Astrocyte (in vitro differentiated cells and primary cell): ENCODE data around the gene LSP1. TPM values are rescaled to one million over a fixed set of nuclear protein-coding genes. Genes with fewer than 3 reads are reported as not detected.

Experiments used
- DNase-seq: peaks from one replicate; pipeline ENCODE4 v3.0.0-alpha.2; 2010; ENCODE audit warnings: low read depth
- FAIRE-seq: peaks from 2 replicates; lab custom pipeline; 2011; peaks lifted over from hg19 to GRCh38; lab: Jason Lieb, UNC
- H2AFZ ChIP-seq: 2 replicates; pipeline ENCODE4 v1.6.0; 2012; ENCODE audit warnings: low read depth, low read length, inconsistent platforms
- H3K27ac ChIP-seq: 2 replicates; pipeline ENCODE4 v1.5.1; 2011; ENCODE audit warnings: low read depth, low read length, inconsistent platforms
- H3K27me3 ChIP-seq: 2 replicates; pipeline ENCODE4 v1.6.0; 2011; ENCODE audit warnings: low read length, inconsistent platforms; ENCODE audit not compliant: insufficient read depth
- H3K36me3 ChIP-seq: 2 replicates; pipeline ENCODE4 v1.5.1; 2011; ENCODE audit warnings: low read length, inconsistent platforms; ENCODE audit not compliant: insufficient read depth
- H3K4me1 ChIP-seq: 2 replicates; pipeline ENCODE4 v1.5.1; 2011; ENCODE audit warnings: low read length, inconsistent platforms; ENCODE audit not compliant: insufficient read depth
- H3K4me2 ChIP-seq: 2 replicates; pipeline ENCODE4 v1.6.0; 2012; ENCODE audit warnings: low read length, inconsistent platforms
- H3K4me3 ChIP-seq: 2 replicates; pipeline ENCODE4 v1.5.1; 2011; ENCODE audit warnings: low read depth, mild to moderate bottlenecking, low read length, inconsistent platforms; ENCODE audit not compliant: insufficient read depth
- H3K79me2 ChIP-seq: 2 replicates; pipeline ENCODE4 v1.6.0; 2012; ENCODE audit warnings: mild to moderate bottlenecking, low read length, inconsistent platforms; ENCODE audit not compliant: insufficient read depth
- H3K9ac ChIP-seq: 2 replicates; pipeline ENCODE4 v1.6.0; 2012; ENCODE audit warnings: mild to moderate bottlenecking, low read length, inconsistent platforms
- H3K9me3 ChIP-seq: 2 replicates; pipeline ENCODE4 v1.5.1; 2012; ENCODE audit warnings: low read depth, mild to moderate bottlenecking, low read length, inconsistent platforms; ENCODE audit not compliant: insufficient read depth
- H4K20me1 ChIP-seq: 2 replicates; pipeline ENCODE4 v1.6.0; 2012; ENCODE audit warnings: low read length, inconsistent platforms; ENCODE audit not compliant: insufficient read depth
- H3K27ac Mint-ChIP-seq: one replicate; pipeline ENCODE4 v1.8.0; 2021; ENCODE audit warnings: mild to moderate bottlenecking, mixed read lengths; ENCODE audit not compliant: unreplicated experiment
- H3K27me3 Mint-ChIP-seq: one replicate; pipeline ENCODE4 v1.8.0; 2021; ENCODE audit warnings: low read depth, mixed read lengths; ENCODE audit not compliant: unreplicated experiment
- H3K36me3 Mint-ChIP-seq: one replicate; pipeline ENCODE4 v1.8.0; 2021; ENCODE audit warnings: low read depth, mixed read lengths; ENCODE audit not compliant: unreplicated experiment
- H3K4me1 Mint-ChIP-seq: one replicate; pipeline ENCODE4 v1.8.0; 2021; ENCODE audit warnings: low read depth, mixed read lengths; ENCODE audit not compliant: unreplicated experiment
- H3K4me3 Mint-ChIP-seq: one replicate; pipeline ENCODE4 v1.8.0; 2021; ENCODE audit warnings: mild to moderate bottlenecking, moderate library complexity, mixed read lengths; ENCODE audit not compliant: unreplicated experiment
- H3K9me3 Mint-ChIP-seq: one replicate; pipeline ENCODE4 v1.8.0; 2021; ENCODE audit warnings: mild to moderate bottlenecking, mixed read lengths; ENCODE audit not compliant: unreplicated experiment
- EZH2 ChIP-seq: IDR thresholded peaks from 2 replicates; pipeline ENCODE4 v1.6.1; 2012; ENCODE audit warnings: mild to moderate bottlenecking, low read length, inconsistent platforms; ENCODE audit not compliant: insufficient read depth
- total RNA-seq: library from RNA; stranded (reverse); gene quantifications from 2 replicates; pipeline ENCODE4 v1.2.1, GENCODE V29; 2021
- TF ChIP-seq, protein P1 (sequence below): IDR thresholded peaks from 2 replicates; pipeline ENCODE4 v1.5.1; 2011; ENCODE audit warnings: low read depth, mild to moderate bottlenecking, inconsistent platforms, low read length, moderate library complexity; ENCODE audit not compliant: insufficient read depth

The LSP1 gene
- total RNA-seq, 1 donor from 2014 or later, result 1.3 TPM

DNA sequence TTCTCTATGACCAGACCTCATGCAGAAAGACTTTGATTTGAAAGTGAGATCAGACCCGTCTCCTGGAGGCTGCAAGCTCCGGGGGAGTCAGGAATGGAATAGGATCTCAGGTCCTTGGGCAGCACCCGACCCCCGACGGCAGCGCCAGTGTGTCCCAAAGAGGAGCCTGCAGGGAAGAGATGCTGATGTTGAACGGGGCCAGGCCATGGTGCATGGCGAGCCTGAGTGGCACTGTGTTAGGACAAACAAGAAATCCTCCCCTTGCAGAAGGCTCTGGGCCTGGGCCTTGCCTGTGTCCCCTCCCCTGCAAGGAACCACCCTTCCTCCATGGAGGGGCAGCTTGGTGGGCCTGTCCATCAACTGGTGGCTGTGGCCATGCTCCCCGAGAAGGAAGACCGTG lies 38.2 kb upstream of the LSP1 start:
- H3K4me1 Mint-ChIP-seq, result no peaks in the 10 kb centered on the region
- H3K9me3 Mint-ChIP-seq, result peaks cover 24% of the 10 kb centered on the region
- Histone ChIP-seq H4K20me1 (no peaks in the 10 kb centered on the region), H3K79me2 (no peaks in the 10 kb centered on the region), H3K9ac (no peak overlapping the region), H3K9me3 (peaks cover 13% of the 10 kb centered on the region), H3K4me1 (no peaks in the 10 kb centered on the region), H2AFZ (no peak overlapping the region), H3K4me3 (no peak overlapping the region), H3K27ac (no peak overlapping the region), H3K27me3 (peaks cover 2% of the 10 kb centered on the region), H3K36me3 (no peaks in the 10 kb centered on the region), H3K4me2 (no peak overlapping the region)
- no peak overlapping the region for H3K4me3 Mint-ChIP-seq
- no peak for TF ChIP-seq EZH2
- TF ChIP-seq, protein P1, sequence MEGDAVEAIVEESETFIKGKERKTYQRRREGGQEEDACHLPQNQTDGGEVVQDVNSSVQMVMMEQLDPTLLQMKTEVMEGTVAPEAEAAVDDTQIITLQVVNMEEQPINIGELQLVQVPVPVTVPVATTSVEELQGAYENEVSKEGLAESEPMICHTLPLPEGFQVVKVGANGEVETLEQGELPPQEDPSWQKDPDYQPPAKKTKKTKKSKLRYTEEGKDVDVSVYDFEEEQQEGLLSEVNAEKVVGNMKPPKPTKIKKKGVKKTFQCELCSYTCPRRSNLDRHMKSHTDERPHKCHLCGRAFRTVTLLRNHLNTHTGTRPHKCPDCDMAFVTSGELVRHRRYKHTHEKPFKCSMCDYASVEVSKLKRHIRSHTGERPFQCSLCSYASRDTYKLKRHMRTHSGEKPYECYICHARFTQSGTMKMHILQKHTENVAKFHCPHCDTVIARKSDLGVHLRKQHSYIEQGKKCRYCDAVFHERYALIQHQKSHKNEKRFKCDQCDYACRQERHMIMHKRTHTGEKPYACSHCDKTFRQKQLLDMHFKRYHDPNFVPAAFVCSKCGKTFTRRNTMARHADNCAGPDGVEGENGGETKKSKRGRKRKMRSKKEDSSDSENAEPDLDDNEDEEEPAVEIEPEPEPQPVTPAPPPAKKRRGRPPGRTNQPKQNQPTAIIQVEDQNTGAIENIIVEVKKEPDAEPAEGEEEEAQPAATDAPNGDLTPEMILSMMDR, result no peak
- peaks cover 32% of the 10 kb centered on the region for H3K27me3 Mint-ChIP-seq
- peaks cover 1% of the 10 kb centered on the region for H3K36me3 Mint-ChIP-seq
- DNase-seq (no peak), FAIRE-seq (no peak)
- no peak overlapping the region for H3K27ac Mint-ChIP-seq

DNA sequence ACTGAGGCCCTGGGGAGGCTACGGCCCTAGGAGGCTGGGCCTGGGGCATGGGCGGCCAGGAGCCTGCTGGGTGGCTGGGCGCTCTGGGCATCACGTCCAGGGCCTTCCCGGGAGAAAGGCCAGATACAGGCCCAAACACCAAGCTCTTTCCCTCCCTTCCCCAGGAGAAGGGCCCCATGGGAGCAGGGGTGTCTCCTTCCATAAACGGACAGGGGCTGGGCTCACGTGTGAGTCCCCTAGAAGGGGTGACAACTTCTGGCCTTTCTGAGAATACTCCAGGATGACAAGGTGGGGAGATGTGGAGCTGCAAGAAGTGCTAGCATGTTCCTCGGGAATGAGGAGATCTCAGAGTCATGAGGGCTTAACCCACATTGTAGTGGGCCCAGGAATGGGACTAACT lies 37.6 kb upstream of the LSP1 start:
- Histone ChIP-seq H2AFZ (no peak overlapping the region), H3K4me1 (no peaks in the 10 kb centered on the region), H3K4me3 (no peak overlapping the region), H3K9me3 (peaks cover 13% of the 10 kb centered on the region), H3K79me2 (no peaks in the 10 kb centered on the region), H3K27ac (no peak overlapping the region), H3K36me3 (no peaks in the 10 kb centered on the region), H3K27me3 (peaks cover 2% of the 10 kb centered on the region), H4K20me1 (no peaks in the 10 kb centered on the region), H3K4me2 (no peak overlapping the region), H3K9ac (no peak overlapping the region)
- Mint-ChIP-seq H3K4me1 (peaks cover 4% of the 10 kb centered on the region), H3K9me3 (peaks cover 25% of the 10 kb centered on the region), H3K36me3 (peaks cover 1% of the 10 kb centered on the region), H3K27me3 (peaks cover 30% of the 10 kb centered on the region), H3K4me3 (no peak overlapping the region), H3K27ac (no peak overlapping the region)
- DNase-seq, result no peak
- no peak for FAIRE-seq
- TF ChIP-seq, protein P1, result no peak
- no peak for TF ChIP-seq EZH2

DNA sequence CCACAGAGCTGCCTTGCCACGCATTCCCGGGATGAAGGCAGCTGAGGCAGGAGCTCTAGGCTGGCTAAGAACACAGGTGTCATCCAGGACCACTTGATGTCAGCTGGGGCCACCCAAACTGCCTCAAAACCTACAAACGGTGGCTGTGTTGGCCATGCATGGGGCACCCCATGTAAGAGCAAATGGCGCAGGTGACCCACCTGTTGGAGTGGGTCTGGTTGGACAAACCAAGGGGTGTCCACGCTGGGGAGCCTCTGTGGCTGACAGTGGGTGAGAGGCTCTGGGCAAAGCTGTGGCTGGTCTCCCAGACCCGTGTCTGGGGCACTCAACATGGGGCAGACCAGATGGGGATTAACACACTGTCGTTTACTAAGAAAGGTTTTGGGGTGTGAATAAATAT lies 37.1 kb upstream of the LSP1 start:
- peaks cover 1% of the 10 kb centered on the region for H3K36me3 Mint-ChIP-seq
- H3K27me3 Mint-ChIP-seq, result peaks cover 26% of the 10 kb centered on the region
- H3K36me3 ChIP-seq, result no peaks in the 10 kb centered on the region

More for the DNA sequence above, 37.1 kb upstream of the LSP1 start:
- DNase-seq (no peak), FAIRE-seq (no peak)
- Histone ChIP-seq H3K9ac (no peak overlapping the region), H2AFZ (no peak overlapping the region), H3K4me2 (no peak overlapping the region), H3K4me1 (peaks cover 2% of the 10 kb centered on the region), H4K20me1 (no peaks in the 10 kb centered on the region), H3K4me3 (no peak overlapping the region), H3K79me2 (no peaks in the 10 kb centered on the region), H3K27ac (no peak overlapping the region), H3K9me3 (peaks cover 13% of the 10 kb centered on the region), H3K27me3 (peaks cover 2% of the 10 kb centered on the region)
- H3K27ac Mint-ChIP-seq, result no peak overlapping the region
- no peak for TF ChIP-seq EZH2
- TF ChIP-seq, protein P1, result no peak
- H3K9me3 Mint-ChIP-seq, result peaks cover 25% of the 10 kb centered on the region
- H3K4me1 Mint-ChIP-seq, result peaks cover 6% of the 10 kb centered on the region
- H3K4me3 Mint-ChIP-seq, result no peak overlapping the region
